ENCODE data around the gene TMEM115.

The TMEM115 gene

GRCh38 chr3:50351323-50351697 lies 8.0 kb downstream of the TMEM115 start:
- DNase-seq: no peak

- DNase-seq: peak; percentile 94
Observed at GRCh38 chr3:50350527-50351322, 8.6 kb downstream of the TMEM115 start, which contains the start of the genes CYB561D2 and NPRL2. Gene CYB561D2 (plus strand): TSS chr3:50350862. CDS start chr3:50351434, 572 bp downstream. Gene NPRL2 (minus strand): TSS chr3:50350775. CDS start chr3:50350652, 123 bp downstream.

DNA sequence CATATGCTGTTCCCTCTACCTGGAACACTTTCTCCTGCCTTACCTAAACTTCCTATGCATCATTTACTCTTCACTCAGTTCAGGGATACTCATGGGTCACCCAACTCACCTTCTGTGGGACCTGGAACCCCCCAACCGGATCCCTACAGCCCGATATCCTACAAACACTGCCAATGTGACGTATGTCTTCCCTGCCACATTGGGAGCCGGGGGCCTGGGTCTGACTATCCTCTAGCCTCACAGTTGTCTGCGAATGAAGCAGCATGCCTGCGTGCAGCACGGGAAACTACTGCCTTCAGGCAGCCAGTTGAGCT lies 9.2 kb downstream of the TMEM115 start:
- DNase-seq: no peak

- DNase-seq: peak; percentile 73
Observed at GRCh38 chr3:50347187-50347813, 12.0 kb downstream of the TMEM115 start.

DNA sequence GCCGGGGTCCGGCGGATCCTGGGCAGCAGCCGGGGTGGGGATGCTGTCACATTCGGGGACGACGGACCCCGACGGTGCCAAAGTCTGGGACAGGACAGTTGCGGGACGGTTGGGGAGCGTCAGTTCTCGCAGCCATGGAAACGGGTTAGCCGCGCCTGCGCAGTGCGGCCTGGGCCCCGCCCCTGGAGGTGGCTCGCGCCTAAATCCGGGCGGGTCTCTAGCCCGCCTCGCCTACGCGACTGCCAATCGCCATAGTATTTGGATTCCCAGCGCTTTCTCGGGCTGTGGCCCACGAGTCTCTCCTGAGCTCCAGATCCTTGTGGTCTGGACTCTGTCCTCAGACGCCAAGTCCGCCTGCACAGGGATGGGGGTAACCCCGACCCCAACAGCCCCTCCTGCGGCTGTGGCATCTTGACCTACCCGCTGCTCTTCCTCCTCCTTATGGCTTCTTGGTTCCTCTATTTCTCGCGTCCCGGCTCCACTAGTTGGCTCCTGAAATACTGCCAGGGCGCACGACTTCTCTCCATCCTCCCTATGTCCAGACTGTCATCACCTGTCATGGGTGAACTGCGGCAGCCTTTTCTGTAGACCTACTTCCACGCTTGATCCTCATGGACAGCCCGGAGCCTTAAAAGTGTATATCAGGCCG lies 13.6 kb downstream of the TMEM115 start, which contains the start of gene ZMYND10:
ZMYND10 (minus strand) TSS at position 147 of the 649 bp plus-strand sequence. CDS start 153 bp downstream, outside the sequence.
- peak; percentile 79 for DNase-seq

GRCh38 chr3:50345008-50345407 lies 14.3 kb downstream of the TMEM115 start:
- no peak for DNase-seq

- DNase-seq: peak; percentile 54
Observed at GRCh38 chr3:50342813-50343633, 16.3 kb downstream of the TMEM115 start.

- DNase-seq: no peak
Observed at GRCh38 chr3:50341996-50342650, 17.2 kb downstream of the TMEM115 start.

- DNase-seq: no peak
Observed at GRCh38 chr3:50341537-50341936, 17.8 kb downstream of the TMEM115 start.

- DNase-seq: no peak
Observed at GRCh38 chr3:50340448-50341329, 18.6 kb downstream of the TMEM115 start, which contains the start of gene RASSF1. Gene RASSF1 (minus strand): TSS chr3:50340836. CDS start chr3:50340805, 31 bp downstream.

- DNase-seq: no peak
Observed at GRCh38 chr3:50340147-50340447, 19.2 kb downstream of the TMEM115 start.

DNA sequence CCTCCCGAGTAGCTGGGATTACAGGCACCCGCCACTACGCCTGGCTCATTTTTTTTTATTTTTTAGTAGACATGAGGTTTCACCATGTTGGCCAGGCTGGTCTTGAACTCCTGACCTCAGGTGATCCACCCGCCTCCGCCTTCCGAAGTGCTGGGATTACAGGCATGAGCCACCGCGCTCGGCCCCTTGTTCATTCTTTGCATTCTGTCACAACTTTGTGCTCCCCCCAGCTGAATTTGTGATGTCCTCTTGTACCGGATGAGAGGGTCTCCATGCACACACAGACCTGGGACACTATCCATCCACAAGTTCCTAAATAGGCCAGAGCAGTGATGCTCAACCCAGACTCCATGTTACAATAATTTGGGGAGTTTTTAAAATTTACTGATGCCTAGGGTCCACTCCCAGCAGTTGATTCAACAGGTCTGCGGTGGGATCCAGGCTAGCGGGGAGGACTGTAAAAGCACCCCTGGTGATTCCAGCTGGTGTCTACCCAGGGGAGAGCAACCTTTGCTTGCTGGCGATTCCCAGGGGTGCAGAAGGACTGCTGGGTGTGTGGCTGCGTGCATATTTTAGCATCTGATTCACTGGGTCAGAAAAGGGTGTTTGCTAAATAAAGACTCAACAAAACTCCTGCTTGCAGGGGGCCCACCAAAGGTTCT lies 19.7 kb downstream of the TMEM115 start:
- DNase-seq: no peak

DNA sequence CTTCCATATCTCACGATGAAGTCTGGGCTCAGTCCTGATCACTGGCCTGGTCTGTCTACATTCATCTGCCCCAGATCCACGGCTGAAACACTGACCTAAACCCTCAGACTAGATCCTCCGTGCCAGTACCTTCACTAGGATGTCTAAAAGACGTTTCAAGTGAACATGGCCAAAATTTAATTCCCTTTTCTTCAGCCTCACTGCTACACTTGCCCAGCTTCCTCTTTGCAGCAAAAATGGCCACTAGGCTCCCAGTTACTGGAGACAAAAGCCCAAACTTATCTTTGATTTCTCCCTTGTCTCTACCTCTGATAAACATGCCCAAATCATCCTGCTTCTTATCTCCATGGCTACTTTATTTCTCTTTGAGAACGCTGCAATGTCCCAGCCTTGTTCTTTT lies 20.4 kb downstream of the TMEM115 start:
- no peak for DNase-seq

DNA sequence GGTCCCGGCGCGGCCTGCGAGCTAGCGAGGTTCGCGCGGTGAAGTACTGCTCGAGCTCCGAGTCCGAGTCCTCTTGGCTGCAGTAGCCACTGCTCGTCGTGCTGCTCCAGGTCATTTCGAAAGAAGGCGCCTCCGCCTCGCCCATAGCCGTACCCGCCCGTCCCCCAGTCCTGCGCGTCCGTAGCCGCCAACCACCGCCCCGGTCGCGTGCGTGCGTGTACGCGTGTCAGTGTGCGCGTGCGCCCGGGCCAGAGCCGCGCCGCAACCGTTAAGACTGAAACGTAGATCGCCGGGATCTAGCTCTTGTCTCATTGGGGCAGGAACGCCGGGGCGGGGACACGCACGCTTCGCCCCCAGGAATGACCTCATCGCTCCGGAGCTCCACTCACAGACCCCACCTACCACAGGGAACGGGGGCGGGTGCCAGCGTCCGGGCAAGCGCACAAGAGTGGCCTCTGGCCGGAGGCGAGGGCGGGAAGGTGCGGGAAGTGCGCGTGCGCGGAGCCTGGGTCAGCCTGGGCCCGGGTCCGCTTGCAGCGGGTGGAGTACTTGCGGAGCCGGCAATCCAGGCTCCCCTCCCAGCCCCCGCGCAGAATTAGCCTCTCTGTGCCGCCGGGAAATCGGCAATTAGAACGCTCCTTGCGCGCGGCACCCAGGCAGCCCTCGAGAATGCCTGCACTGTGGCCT lies 22.0 kb downstream of the TMEM115 start:
- DNase-seq: peak; percentile 99

- peak; percentile 47 for DNase-seq
Observed at GRCh38 chr3:50336452-50337174, 22.7 kb downstream of the TMEM115 start.

- no peak for DNase-seq
Observed at GRCh38 chr3:50334339-50335075, 24.8 kb downstream of the TMEM115 start.

- DNase-seq: no peak
Observed at GRCh38 chr3:50333744-50334328, 25.5 kb downstream of the TMEM115 start.

DNA sequence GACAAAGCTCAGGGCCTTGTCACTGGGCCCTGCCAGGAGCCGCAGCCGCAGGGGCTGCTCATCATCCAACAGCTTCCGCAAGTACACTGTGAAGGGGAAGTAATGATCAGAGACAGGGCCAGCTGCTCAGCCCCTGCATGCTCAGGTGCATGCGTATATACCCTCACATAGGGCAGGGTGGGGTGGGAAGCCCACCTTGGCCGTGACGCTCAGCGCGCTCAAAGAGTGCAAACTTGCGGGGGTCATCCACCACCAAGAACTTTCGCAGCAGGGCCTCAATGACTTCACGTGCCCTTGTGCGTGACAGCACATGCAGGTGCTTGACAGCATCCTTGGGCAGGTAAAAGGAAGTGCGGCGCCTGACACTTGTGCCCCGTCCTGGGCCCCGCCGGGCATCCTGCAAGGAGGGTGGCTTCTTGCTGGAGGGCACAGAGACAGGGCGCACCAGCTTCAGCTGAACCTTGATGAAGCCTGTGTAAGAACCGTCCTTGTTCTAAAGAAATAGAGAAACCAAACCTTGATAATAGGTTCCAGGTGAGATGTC lies 27.9 kb downstream of the TMEM115 start:
- DNase-seq: no peak

Measured in NCI-H82 (cell line).